ENCODE measurements around the gene RAET1G. TPM values are rescaled to one million over a fixed set of nuclear protein-coding genes. Genes with fewer than 3 reads are reported as not detected.

The RAET1G gene
- total and polyA plus RNA-seq, 2 experiments from 2014 or later: 8.9 to 15.8 TPM

- in situ Hi-C loops (cut with MboI): no loop called here
- Histone ChIP-seq H3K9me2 (ENCODE audit: insufficient read depth) (no peaks in the 10 kb centered on the region), H3F3A (ENCODE audit: insufficient read depth) (peaks cover 46% of the 10 kb centered on the region), H3K79me2 (ENCODE audit: insufficient read depth) (no peaks in the 10 kb centered on the region), H3K4me3 (no peak overlapping the region), H3K36me3 (ENCODE audit: low read depth) (no peaks in the 10 kb centered on the region), H3K9me3 (ENCODE audit: low read depth) (no peaks in the 10 kb centered on the region), H3K27me3 (replicated peaks; ENCODE audit: insufficient read depth) (no peaks in the 10 kb centered on the region), H4K20me1 (ENCODE audit: insufficient read depth) (no peaks in the 10 kb centered on the region), H3K9ac (peak overlapping the region; percentile 48), H3K27ac (peak overlapping the region; percentile 75), H3K4me2 (ENCODE audit: unreplicated experiment) (peak overlapping the region; percentile 61), H3K4me1 (ENCODE audit: insufficient read depth) (peaks cover 64% of the 10 kb centered on the region), H2AFZ (no peak overlapping the region)
- peak; percentile 93 for DNase-seq
- TF ChIP-seq EZH2phosphoT487 (IDR thresholded peaks at IDR 0.05; ENCODE audit: insufficient read depth, low read depth): no peak
- no peak for TF ChIP-seq EZH2 (IDR thresholded peaks at IDR 0.05; ENCODE audit: insufficient read depth, poor library complexity, severe bottlenecking)
- 1% methylated on average over 3 of the region's 3 CpGs for WGBS, 2 experiments (ENCODE audit: low coverage in 1 of 2, low lambda C conversion rate in 2 of 2, missing lambda C conversion rate in 2 of 2)
These were observed 35.6 kb downstream of the RAET1G start for GRCh38 chr6:149887343-149887742.

GRCh38 chr6:149885888-149886287 lies 37.0 kb downstream of the RAET1G start:
- Histone ChIP-seq H3K36me3 (ENCODE audit: low read depth) (no peaks in the 10 kb centered on the region), H3K4me1 (ENCODE audit: insufficient read depth) (peaks cover 53% of the 10 kb centered on the region), H3K9me2 (ENCODE audit: insufficient read depth) (no peaks in the 10 kb centered on the region), H3K9me3 (ENCODE audit: low read depth) (no peaks in the 10 kb centered on the region), H2AFZ (no peak overlapping the region), H3K27me3 (replicated peaks; ENCODE audit: insufficient read depth) (no peaks in the 10 kb centered on the region), H3K79me2 (ENCODE audit: insufficient read depth) (no peaks in the 10 kb centered on the region), H3K4me2 (ENCODE audit: unreplicated experiment) (no peak overlapping the region), H3K27ac (no peak overlapping the region), H3K9ac (no peak overlapping the region), H3K4me3 (no peak overlapping the region), H4K20me1 (ENCODE audit: insufficient read depth) (no peaks in the 10 kb centered on the region), H3F3A (ENCODE audit: insufficient read depth) (peaks cover 32% of the 10 kb centered on the region)
- no peak for DNase-seq
- in situ Hi-C loops (cut with MboI): no loop called here
- TF ChIP-seq EZH2 (IDR thresholded peaks at IDR 0.05; ENCODE audit: insufficient read depth, poor library complexity, severe bottlenecking): no peak
- no peak for TF ChIP-seq EZH2phosphoT487 (IDR thresholded peaks at IDR 0.05; ENCODE audit: insufficient read depth, low read depth)
- WGBS, 2 experiments (ENCODE audit: low coverage in 1 of 2, low lambda C conversion rate in 2 of 2, missing lambda C conversion rate in 2 of 2): 60 to 66% methylated on average over 3 of the region's 3 CpGs

GRCh38 chr6:149884617-149885016 lies 38.3 kb downstream of the RAET1G start:
- peaks cover 31% of the 10 kb centered on the region for H3F3A ChIP-seq (ENCODE audit: insufficient read depth)
- no peaks in the 10 kb centered on the region for H3K27me3 ChIP-seq (replicated peaks; ENCODE audit: insufficient read depth)
- H3K9me3 ChIP-seq (ENCODE audit: low read depth): no peaks in the 10 kb centered on the region
- DNase-seq: no peak
- H4K20me1 ChIP-seq (ENCODE audit: insufficient read depth): no peaks in the 10 kb centered on the region
- no peak overlapping the region for H3K4me2 ChIP-seq (ENCODE audit: unreplicated experiment)
- peaks cover 42% of the 10 kb centered on the region for H3K4me1 ChIP-seq (ENCODE audit: insufficient read depth)
- H2AFZ ChIP-seq: no peak overlapping the region
- in situ Hi-C loops (cut with MboI): no loop called here
- no peak overlapping the region for H3K9ac ChIP-seq
- H3K27ac ChIP-seq: no peak overlapping the region
- TF ChIP-seq EZH2 (IDR thresholded peaks at IDR 0.05; ENCODE audit: insufficient read depth, poor library complexity, severe bottlenecking): no peak
- H3K36me3 ChIP-seq (ENCODE audit: low read depth): no peaks in the 10 kb centered on the region
- H3K4me3 ChIP-seq: no peak overlapping the region
- 64 to 66% methylated on average over 7 of the region's 7 CpGs for WGBS, 2 experiments (ENCODE audit: low coverage in 1 of 2, low lambda C conversion rate in 2 of 2, missing lambda C conversion rate in 2 of 2)
- H3K9me2 ChIP-seq (ENCODE audit: insufficient read depth): no peaks in the 10 kb centered on the region
- H3K79me2 ChIP-seq (ENCODE audit: insufficient read depth): no peaks in the 10 kb centered on the region

GRCh38 chr6:149884215-149884614 lies 38.7 kb downstream of the RAET1G start:
- Histone ChIP-seq H3K4me2 (ENCODE audit: unreplicated experiment) (peak overlapping the region; percentile 24), H4K20me1 (ENCODE audit: insufficient read depth) (no peaks in the 10 kb centered on the region), H3K9ac (no peak overlapping the region), H3K4me3 (no peak overlapping the region), H3K27me3 (replicated peaks; ENCODE audit: insufficient read depth) (no peaks in the 10 kb centered on the region), H3F3A (ENCODE audit: insufficient read depth) (peaks cover 27% of the 10 kb centered on the region), H3K9me2 (ENCODE audit: insufficient read depth) (no peaks in the 10 kb centered on the region), H3K79me2 (ENCODE audit: insufficient read depth) (no peaks in the 10 kb centered on the region), H2AFZ (no peak overlapping the region), H3K36me3 (ENCODE audit: low read depth) (no peaks in the 10 kb centered on the region), H3K27ac (no peak overlapping the region), H3K4me1 (ENCODE audit: insufficient read depth) (peaks cover 40% of the 10 kb centered on the region), H3K9me3 (ENCODE audit: low read depth) (no peaks in the 10 kb centered on the region)
- TF ChIP-seq EZH2phosphoT487 (IDR thresholded peaks at IDR 0.05; ENCODE audit: insufficient read depth, low read depth) (no peak), EZH2 (IDR thresholded peaks at IDR 0.05; ENCODE audit: insufficient read depth, poor library complexity, severe bottlenecking) (no peak)
- DNase-seq: peak; percentile 65
- in situ Hi-C loops (cut with MboI): no loop called here
- 34 to 40% methylated on average over 11 of the region's 11 CpGs for WGBS, 2 experiments (ENCODE audit: low coverage in 1 of 2, low lambda C conversion rate in 2 of 2, missing lambda C conversion rate in 2 of 2)

GRCh38 chr6:149881860-149882259 lies 41.1 kb downstream of the RAET1G start:
- Histone ChIP-seq H3K4me1 (ENCODE audit: insufficient read depth) (peaks cover 19% of the 10 kb centered on the region), H2AFZ (no peak overlapping the region), H3K36me3 (ENCODE audit: low read depth) (no peaks in the 10 kb centered on the region), H3K9ac (no peak overlapping the region), H3K9me3 (ENCODE audit: low read depth) (no peaks in the 10 kb centered on the region), H3K9me2 (ENCODE audit: insufficient read depth) (no peaks in the 10 kb centered on the region), H3K4me2 (ENCODE audit: unreplicated experiment) (no peak overlapping the region), H3K4me3 (no peak overlapping the region), H3F3A (ENCODE audit: insufficient read depth) (peaks cover 15% of the 10 kb centered on the region), H4K20me1 (ENCODE audit: insufficient read depth) (no peaks in the 10 kb centered on the region), H3K27me3 (replicated peaks; ENCODE audit: insufficient read depth) (no peaks in the 10 kb centered on the region), H3K79me2 (ENCODE audit: insufficient read depth) (no peaks in the 10 kb centered on the region), H3K27ac (no peak overlapping the region)
- in situ Hi-C loops (cut with MboI): no loop called here
- DNase-seq: no peak
- TF ChIP-seq EZH2 (IDR thresholded peaks at IDR 0.05; ENCODE audit: insufficient read depth, poor library complexity, severe bottlenecking) (no peak), EZH2phosphoT487 (IDR thresholded peaks at IDR 0.05; ENCODE audit: insufficient read depth, low read depth) (no peak)
- WGBS, 2 experiments (ENCODE audit: low coverage in 1 of 2, low lambda C conversion rate in 2 of 2, missing lambda C conversion rate in 2 of 2): 80 to 95% methylated on average over 2 of the region's 2 CpGs
